A549 (cell line): ENCODE data around the gene SMCO2. TPM values are rescaled to one million over a fixed set of nuclear protein-coding genes. Genes with fewer than 3 reads are reported as not detected.

ENCODE experiments used
- ATAC-seq, 2 experiments: fragments of 200-7000 bp in 1 of 2; fragments of >200 bp in 1 of 2; cut with Nextera tagmentation in 1 of 2; cut with Tn5 transposase in 1 of 2; 3 replicates each; pipeline versions ENCODE4 v1.8.0 to v1.9.1; 2018 to 2020; ENCODE audit warnings: mild to moderate bottlenecking in 1 of 2, moderate library complexity in 1 of 2
- CTCF ChIA-PET: fragments of 300-600 bp; sonication (Branson Sonifier 250); formaldehyde crosslinking; extraction: SDS; loops from one replicate; lab custom pipeline; 2021; ENCODE audit warnings: antibody characterized with exemption, inconsistent platforms; lab: Yijun Ruan, JAX
- POLR2A ChIA-PET: fragments of 350-600 bp; formaldehyde crosslinking; extraction: SDS; loops from one replicate; lab custom pipeline; 2021; ENCODE audit warnings: antibody characterized with exemption, inconsistent platforms; lab: Yijun Ruan, JAX
- DNase-seq, 2 experiments: peaks; one replicate each; pipeline versions ENCODE4 v3.0.0 to v3.0.0-alpha.2; 2011 to 2016; ENCODE audit warnings: low read depth in 1 of 2, low spot score in 1 of 2
- FAIRE-seq: peaks from 2 replicates; lab custom pipeline; 2011; peaks lifted over from hg19 to GRCh38; lab: Jason Lieb, UNC
- H3K27ac ChIP-seq, 2 experiments: fragments of >200 bp; sonication (Bioruptor Twin); formaldehyde crosslinking; 3 replicates each; pipeline ENCODE4 v1.5.1; 2016 to 2017
- H3K4me1 ChIP-seq: fragments of >200 bp; sonication (Bioruptor Twin); formaldehyde crosslinking; 3 replicates; pipeline ENCODE4 v1.6.1; 2016
- H3K4me2 ChIP-seq: fragments of >200 bp; sonication (Bioruptor Twin); formaldehyde crosslinking; 3 replicates; pipeline ENCODE4 v1.6.1; 2016
- H3K4me3 ChIP-seq: fragments of >200 bp; sonication (Bioruptor Twin); formaldehyde crosslinking; 3 replicates; pipeline ENCODE4 v1.5.1; 2016
- H3K9me3 ChIP-seq: fragments of >200 bp; sonication (Bioruptor Twin); formaldehyde crosslinking; 3 replicates; pipeline ENCODE4 v1.6.1; 2016
- BHLHE40 ChIP-seq: IDR thresholded peaks from 2 replicates; pipeline ENCODE4 v1.6.1; 2012; ENCODE audit warnings: low read depth, low read length, inconsistent platforms
- CBX8 ChIP-seq: fragments of 200-600 bp; sonication (generic); IDR thresholded peaks from 2 replicates; pipeline ENCODE4 v1.6.1; 2016
- CHD2 ChIP-seq: fragments of 150-350 bp; IDR thresholded peaks from 2 replicates; pipeline ENCODE4 v1.6.1; 2014; ENCODE audit warnings: low read length; ENCODE audit not compliant: partially characterized antibody
- CHD4 ChIP-seq: fragments of 200-600 bp; sonication (generic); IDR thresholded peaks from 2 replicates; pipeline ENCODE4 v1.6.1; 2016; ENCODE audit warnings: antibody characterized with exemption, mild to moderate bottlenecking, borderline replicate concordance
- ESRRA ChIP-seq: fragments of 150-350 bp; IDR thresholded peaks from 2 replicates; pipeline ENCODE4 v1.6.1; 2014; ENCODE audit warnings: mild to moderate bottlenecking, low read length, borderline replicate concordance
- FOSB ChIP-seq: fragments of 250-450 bp; sonication (Bioruptor Pico); IDR thresholded peaks from 2 replicates; pipeline ENCODE4 v1.5.0; 2020; ENCODE audit warnings: mild to moderate bottlenecking, moderate library complexity
- FOSL2 ChIP-seq, 2 experiments: fragments of 450-650 bp in 1 of 2; fragments of >200 bp in 1 of 2; sonication (Bioruptor Twin) in 1 of 2; formaldehyde crosslinking; IDR thresholded peaks; 2 replicates each; pipeline versions ENCODE4 v1.5.0 to v1.6.1; 2016 to 2020; ENCODE audit warnings: mild to moderate bottlenecking in 1 of 2, moderate library complexity in 1 of 2
- FOXS1 ChIP-seq: fragments of 250-450 bp; sonication (Bioruptor Pico); IDR thresholded peaks from 2 replicates; pipeline ENCODE4 v1.5.0; 2020; ENCODE audit warnings: mild to moderate bottlenecking, moderate library complexity
- HDAC2 ChIP-seq: fragments of 200-600 bp; sonication (generic); IDR thresholded peaks from 2 replicates; pipeline ENCODE4 v1.6.1; 2016
- JUN ChIP-seq, 2 experiments: fragments of >200 bp; sonication (Bioruptor Twin); formaldehyde crosslinking; IDR thresholded peaks; 2 replicates in 1 of 2; 3 replicates in 1 of 2; pipeline ENCODE4 v1.6.1; 2016 to 2017
- JUNB ChIP-seq: fragments of >200 bp; sonication (Bioruptor Twin); formaldehyde crosslinking; IDR thresholded peaks from 2 replicates; pipeline ENCODE4 v1.6.1; 2016
- MAFK ChIP-seq: fragments of 450-650 bp; IDR thresholded peaks from 2 replicates; pipeline ENCODE4 v1.6.1; 2014; ENCODE audit not compliant: partially characterized antibody
- NFE2L2 ChIP-seq: fragments of 150-350 bp; conservative IDR thresholded peaks from 2 replicates; pipeline ENCODE4 v1.6.1; 2014; ENCODE audit warnings: low read length
- PHF8 ChIP-seq: fragments of 200-600 bp; sonication (generic); IDR thresholded peaks from 2 replicates; pipeline ENCODE4 v1.6.1; 2016; ENCODE audit warnings: low read depth, mild to moderate bottlenecking, antibody characterized with exemption, moderate library complexity, borderline replicate concordance
- POLR2AphosphoS2 ChIP-seq: conservative IDR thresholded peaks from 2 replicates; pipeline ENCODE4 v1.6.1; 2012; ENCODE audit warnings: low read length, improper control_type of control experiment, inconsistent platforms
- RAD21 ChIP-seq, 2 experiments: fragments of >200 bp in 1 of 2; sonication (Bioruptor Twin) in 1 of 2; formaldehyde crosslinking in 1 of 2; IDR thresholded peaks in 1 of 2; conservative IDR thresholded peaks in 1 of 2; 2 replicates in 1 of 2; 3 replicates in 1 of 2; pipeline ENCODE4 v1.6.1; 2012 to 2018; ENCODE audit warnings: inconsistent platforms in 1 of 2
- RARB ChIP-seq: fragments of 250-450 bp; sonication (Bioruptor Pico); IDR thresholded peaks from 2 replicates; pipeline ENCODE4 v1.8.0; 2021; ENCODE audit warnings: mild to moderate bottlenecking, moderate library complexity
- RCOR1 ChIP-seq: fragments of 150-350 bp; IDR thresholded peaks from 2 replicates; pipeline ENCODE4 v1.6.1; 2014; ENCODE audit warnings: antibody characterized with exemption, low read length, low read depth
- RFX5 ChIP-seq: fragments of 450-650 bp; IDR thresholded peaks from 2 replicates; pipeline ENCODE4 v1.7.1; 2014; ENCODE audit warnings: antibody characterized with exemption, mild to moderate bottlenecking, moderate library complexity
- TFCP2L1 ChIP-seq: fragments of 250-450 bp; sonication (Bioruptor Pico); IDR thresholded peaks from 2 replicates; pipeline ENCODE4 v1.5.0; 2021; ENCODE audit warnings: mild to moderate bottlenecking
- ZC3H11A ChIP-seq: fragments of 450-650 bp; IDR thresholded peaks from 2 replicates; pipeline ENCODE4 v1.6.1; 2014; ENCODE audit warnings: antibody characterized with exemption, mild to moderate bottlenecking
- ZNF302 ChIP-seq: fragments of 250-450 bp; sonication (Bioruptor Pico); IDR thresholded peaks from 2 replicates; pipeline ENCODE4 v1.9.0; 2021; ENCODE audit warnings: inconsistent platforms, mild to moderate bottlenecking, moderate library complexity
- WGBS: methylation state at CpG from one replicate; pipeline ENCODE4 v1.1.6; 2017; ENCODE audit errors: missing lambda C conversion rate; 5-methylcytosine and 5-hydroxymethylcytosine counted together
- polyA plus RNA-seq, 4 experiments: library from polyadenylated mRNA; depleted of rRNA in 3 of 4; stranded (reverse); fragments of >200 nt; fragmentation: RNase III in 1 of 4; extraction: RNeasy Plus Mini Kit Qiagen cat#74134 plus additional on column Dnase treatment in 1 of 4; gene quantifications; 2 replicates in 3 of 4; 3 replicates in 1 of 4; pipeline ENCODE4 v1.2.3, GENCODE V29; 2011 to 2017
- TF ChIP-seq, protein P1 (sequence below): fragments of >200 bp; sonication (Bioruptor Twin); formaldehyde crosslinking; IDR thresholded peaks from 2 replicates; pipeline ENCODE4 v1.6.1; 2016
- TF ChIP-seq, protein P2 (sequence below): IDR thresholded peaks from 2 replicates; pipeline ENCODE4 v1.6.1; 2012
- TF ChIP-seq, protein P3 (sequence below): fragments of 150-350 bp; IDR thresholded peaks from 2 replicates; pipeline ENCODE4 v1.6.1; 2014; ENCODE audit warnings: low read depth, mild to moderate bottlenecking, low read length

Gene SMCO2
- polyA plus RNA-seq, 2 of the 4 experiments (the other 2 are of a cell fraction): 0.14 to 0.28 TPM

DNA sequence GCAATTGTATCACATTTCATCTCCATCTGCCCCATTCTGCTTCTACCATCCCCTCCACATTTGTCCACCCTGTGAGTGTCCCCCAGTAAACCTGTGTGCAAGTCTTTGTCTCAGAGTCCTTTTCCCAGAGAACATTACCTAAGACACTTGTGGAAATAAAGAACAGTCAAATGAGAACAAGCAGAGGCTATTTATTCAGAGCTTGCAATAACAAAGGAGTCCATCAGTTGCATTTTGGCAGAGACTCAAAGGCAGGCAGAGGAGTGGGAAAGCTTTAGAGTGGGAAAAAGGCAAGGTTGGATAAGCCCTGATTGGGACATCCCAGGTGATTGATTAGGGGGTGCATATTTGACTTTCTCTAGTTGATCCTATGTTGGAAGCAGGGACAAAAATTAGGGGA, 59.2 kb downstream of the SMCO2 start:
- no peak for ATAC-seq
- no peaks in the 10 kb centered on the region for H3K9me3 ChIP-seq
- no peak overlapping the region for H3K4me2 ChIP-seq
- no peak overlapping the region for H3K4me3 ChIP-seq
- POLR2A ChIA-PET: no interaction called here
- TF ChIP-seq RFX5 (no peak), JUNB (no peak), CHD4 (no peak), ZNF302 (no peak), TFCP2L1 (no peak)
- TF ChIP-seq, protein P1, sequence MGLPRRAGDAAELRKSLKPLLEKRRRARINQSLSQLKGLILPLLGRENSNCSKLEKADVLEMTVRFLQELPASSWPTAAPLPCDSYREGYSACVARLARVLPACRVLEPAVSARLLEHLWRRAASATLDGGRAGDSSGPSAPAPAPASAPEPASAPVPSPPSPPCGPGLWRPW: no peak
- TF ChIP-seq, all 56 proteins: peak for 0
- DNase-seq: no peak
- Histone ChIP-seq H3K27ac (no peak overlapping the region), H3K4me1 (no peaks in the 10 kb centered on the region)
- no peak for FAIRE-seq
- CTCF ChIA-PET: interaction anchor here (0.8 to 1.4 kb wide), 2 partner anchors 71 to 81 kb away, joined by 3 to 4 read pairs; no protein-coding TSS in a partner anchor

DNA sequence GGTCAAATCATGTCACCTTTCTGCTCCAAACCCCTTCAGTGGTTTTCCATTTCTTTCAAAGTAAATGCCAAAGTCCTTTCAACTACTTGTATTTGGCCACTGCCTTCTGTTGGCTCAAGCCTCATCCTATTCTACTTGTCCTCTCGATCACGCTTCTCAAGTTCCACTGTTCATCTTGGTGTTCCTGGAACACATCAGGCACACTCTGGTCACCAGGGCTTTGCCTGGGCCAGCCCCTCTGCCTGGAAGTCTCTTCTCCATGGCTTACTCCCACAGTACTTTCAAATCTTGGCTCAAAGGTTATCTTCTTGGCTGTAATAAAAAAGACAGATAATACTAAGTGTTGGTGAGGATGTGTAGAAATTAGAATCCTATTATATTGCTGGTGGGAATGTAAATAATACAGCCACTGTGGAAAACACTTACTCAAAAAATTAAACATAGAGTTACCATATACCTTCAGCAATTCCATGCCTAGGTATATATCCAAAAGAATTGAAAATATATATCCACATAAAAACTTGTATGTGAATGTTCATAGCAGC, 60.2 kb downstream of the SMCO2 start:
- Histone ChIP-seq H3K4me1 (no peaks in the 10 kb centered on the region), H3K4me2 (no peak overlapping the region), H3K4me3 (no peak overlapping the region), H3K27ac (no peak overlapping the region), H3K9me3 (no peaks in the 10 kb centered on the region)
- ChIA-PET POLR2A (no interaction called here), CTCF (no interaction called here)
- no peak for FAIRE-seq
- DNase-seq: no peak
- ATAC-seq: no peak
- WGBS: 86% methylated on average over 2 of the region's 2 CpGs
- no peak for TF ChIP-seq POLR2AphosphoS2
- no peak for TF ChIP-seq JUN (IDR thresholded peaks at IDR 0.05)
- TF ChIP-seq PHF8: no peak
- TF ChIP-seq FOSB (CRISPR knock-in tag): no peak
- no peak for TF ChIP-seq MAFK
- no peak for TF ChIP-seq BHLHE40

DNA sequence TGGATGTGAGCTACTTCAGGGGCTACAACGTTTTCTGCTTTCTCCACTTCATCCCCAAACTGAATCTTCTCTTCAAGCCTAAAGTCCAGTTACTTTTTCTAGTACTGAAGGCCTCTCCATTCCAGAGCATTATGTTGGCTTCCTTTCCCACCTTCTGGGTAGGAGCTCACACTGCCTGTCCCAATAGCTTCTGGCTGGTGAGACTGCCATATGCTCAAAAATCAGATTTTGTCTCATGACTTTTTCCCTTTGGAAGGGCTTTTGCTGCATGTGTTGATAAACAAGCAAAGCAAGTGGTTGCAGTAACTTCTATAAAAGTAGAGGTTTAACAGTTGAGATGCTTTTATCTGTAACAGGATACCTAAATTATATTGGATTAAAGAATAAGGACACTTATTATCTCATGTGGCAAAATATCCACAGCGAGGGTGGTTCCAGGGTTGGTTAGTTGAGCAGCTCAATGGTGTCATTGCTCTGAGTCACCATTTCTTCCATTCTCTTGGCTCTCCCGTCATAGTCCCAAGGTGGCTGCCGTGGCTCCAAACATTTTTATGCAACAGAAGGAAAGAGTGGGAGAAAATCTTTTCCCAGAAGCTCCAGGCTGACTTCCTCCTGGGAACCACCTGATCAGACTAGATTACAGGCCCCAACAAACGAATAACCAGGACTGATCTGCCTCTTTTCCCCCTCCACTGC, 62.3 kb downstream of the SMCO2 start:
- FAIRE-seq: no peak
- Histone ChIP-seq H3K4me3 (no peak overlapping the region), H3K27ac (no peak overlapping the region), H3K4me1 (no peaks in the 10 kb centered on the region), H3K9me3 (no peaks in the 10 kb centered on the region), H3K4me2 (no peak overlapping the region)
- ChIA-PET POLR2A (no interaction called here), CTCF (interaction anchor here (1.2 to 1.3 kb wide), 2 partner anchors 12 to 74 kb away, joined by 3 to 4 read pairs; no protein-coding TSS in a partner anchor)
- TF ChIP-seq NFE2L2: no peak
- no peak for TF ChIP-seq FOSL2 (IDR thresholded peaks at IDR 0.05)
- no peak for TF ChIP-seq FOSL2 (CRISPR knock-in tag; IDR thresholded peaks at IDR 0.05)
- TF ChIP-seq ESRRA: no peak
- no peak for TF ChIP-seq RAD21 (conservative IDR thresholded peaks at IDR 0.05 in 1 of 2, IDR thresholded peaks at IDR 0.05 in 1 of 2)
- TF ChIP-seq RCOR1: no peak
- TF ChIP-seq PHF8: no peak
- no peak for TF ChIP-seq FOXS1 (CRISPR knock-in tag)
- no peak for TF ChIP-seq HDAC2
- no peak for TF ChIP-seq CHD2
- TF ChIP-seq, protein P2, sequence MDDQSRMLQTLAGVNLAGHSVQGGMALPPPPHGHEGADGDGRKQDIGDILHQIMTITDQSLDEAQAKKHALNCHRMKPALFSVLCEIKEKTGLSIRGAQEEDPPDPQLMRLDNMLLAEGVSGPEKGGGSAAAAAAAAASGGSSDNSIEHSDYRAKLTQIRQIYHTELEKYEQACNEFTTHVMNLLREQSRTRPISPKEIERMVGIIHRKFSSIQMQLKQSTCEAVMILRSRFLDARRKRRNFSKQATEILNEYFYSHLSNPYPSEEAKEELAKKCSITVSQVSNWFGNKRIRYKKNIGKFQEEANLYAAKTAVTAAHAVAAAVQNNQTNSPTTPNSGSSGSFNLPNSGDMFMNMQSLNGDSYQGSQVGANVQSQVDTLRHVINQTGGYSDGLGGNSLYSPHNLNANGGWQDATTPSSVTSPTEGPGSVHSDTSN: no peak
- no peak for TF ChIP-seq CBX8
- no peak for TF ChIP-seq ZC3H11A
- TF ChIP-seq, protein P3, sequence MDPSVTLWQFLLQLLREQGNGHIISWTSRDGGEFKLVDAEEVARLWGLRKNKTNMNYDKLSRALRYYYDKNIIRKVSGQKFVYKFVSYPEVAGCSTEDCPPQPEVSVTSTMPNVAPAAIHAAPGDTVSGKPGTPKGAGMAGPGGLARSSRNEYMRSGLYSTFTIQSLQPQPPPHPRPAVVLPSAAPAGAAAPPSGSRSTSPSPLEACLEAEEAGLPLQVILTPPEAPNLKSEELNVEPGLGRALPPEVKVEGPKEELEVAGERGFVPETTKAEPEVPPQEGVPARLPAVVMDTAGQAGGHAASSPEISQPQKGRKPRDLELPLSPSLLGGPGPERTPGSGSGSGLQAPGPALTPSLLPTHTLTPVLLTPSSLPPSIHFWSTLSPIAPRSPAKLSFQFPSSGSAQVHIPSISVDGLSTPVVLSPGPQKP: no peak
- TF ChIP-seq RARB (CRISPR knock-in tag): no peak
- no peak for DNase-seq
- WGBS: 40% methylated on average over 5 of the region's 5 CpGs
- no peak for ATAC-seq
